KBM-7 (cell line): ENCODE data around the gene CBLN1.
"Not testable (repeated sequence)": the region's sequence is repeated elsewhere in the genome, so short reads cannot be mapped to it uniquely, and the experiment has no call there.

Experiments used
- DNase-seq: peaks from one replicate; pipeline ENCODE4 v3.0.0-alpha.2; 2015
- in situ Hi-C: fragments of 300-500 bp; cut with MboI; formaldehyde crosslinking; loops from 2 replicates; pipeline ENCODE4 v1.14.3; 2020; ENCODE audit warnings: low sequenced_read_pairs, low pct_unique_long_range_greater_than_20kb, mixed read lengths

The CBLN1 gene

GRCh38 chr16:49228335-49228734, 53.3 kb downstream of the CBLN1 start:
- in situ Hi-C loops, DNase-seq: not testable (repeated sequence)
